DMS53 (cell line): ENCODE measurements around the gene TSGA10IP.

Source experiments
- DNase-seq: peaks from one replicate; lab custom pipeline; 2025; lab: John Stamatoyannopoulos, UW

Gene TSGA10IP

GRCh38 chr11:65977621-65978390 is 32.5 kb downstream of the TSGA10IP start:
- no peak for DNase-seq

GRCh38 chr11:65978391-65979238 is 33.3 kb downstream of the TSGA10IP start:
- DNase-seq = no peak

- no peak for DNase-seq
Observed at GRCh38 chr11:65979261-65979759, 34.0 kb downstream of the TSGA10IP start.

- DNase-seq = no peak
Observed at GRCh38 chr11:65981101-65981740, 35.9 kb downstream of the TSGA10IP start.

GRCh38 chr11:65981972-65982823 is 36.9 kb downstream of the TSGA10IP start:
- DNase-seq = no peak

- no peak for DNase-seq
Observed at GRCh38 chr11:65982824-65983588, 37.7 kb downstream of the TSGA10IP start.

GRCh38 chr11:65983589-65983987 is 38.3 kb downstream of the TSGA10IP start:
- DNase-seq = no peak

GRCh38 chr11:65987336-65987735 is 42.1 kb downstream of the TSGA10IP start:
- DNase-seq = no peak

GRCh38 chr11:65988791-65989592 is 43.7 kb downstream of the TSGA10IP start:
- DNase-seq = peak; percentile 96

- no peak for DNase-seq
Observed at GRCh38 chr11:65992056-65992455, 46.8 kb downstream of the TSGA10IP start.

GRCh38 chr11:65997286-65997685 is 52.0 kb downstream of the TSGA10IP start:
- DNase-seq = no peak

GRCh38 chr11:66001942-66002647 is 56.8 kb downstream of the TSGA10IP start, which contains the start of the genes BANF1 and EIF1AD:
Gene BANF1, plus strand, starts transcription at chr11:66002503. Its CDS starts 748 bp downstream, at chr11:66003251.
Gene EIF1AD, minus strand, starts transcription at chr11:66002157. Its CDS starts 1,768 bp downstream, at chr11:66000389.
- peak; percentile 99 for DNase-seq

- peak; percentile 80 for DNase-seq
Observed at GRCh38 chr11:66002648-66003225, 57.5 kb downstream of the TSGA10IP start.

GRCh38 chr11:66003291-66003690 is 58.0 kb downstream of the TSGA10IP start:
- no peak for DNase-seq

- peak; percentile 26 for DNase-seq
Observed at GRCh38 chr11:66004186-66004585, 58.9 kb downstream of the TSGA10IP start.

- no peak for DNase-seq
Observed at GRCh38 chr11:66006134-66006890, 61.0 kb downstream of the TSGA10IP start.

GRCh38 chr11:66006891-66007176 is 61.6 kb downstream of the TSGA10IP start:
- no peak for DNase-seq

GRCh38 chr11:66007201-66007634 is 61.9 kb downstream of the TSGA10IP start:
- DNase-seq = no peak
